ENCODE results near the gene DDB1. TPM values are rescaled to one million over a fixed set of nuclear protein-coding genes. Genes with fewer than 3 reads are reported as not detected.

DDB1 gene
- total RNA-seq, 1 donor from 2014 or later = 218 TPM

DNA sequence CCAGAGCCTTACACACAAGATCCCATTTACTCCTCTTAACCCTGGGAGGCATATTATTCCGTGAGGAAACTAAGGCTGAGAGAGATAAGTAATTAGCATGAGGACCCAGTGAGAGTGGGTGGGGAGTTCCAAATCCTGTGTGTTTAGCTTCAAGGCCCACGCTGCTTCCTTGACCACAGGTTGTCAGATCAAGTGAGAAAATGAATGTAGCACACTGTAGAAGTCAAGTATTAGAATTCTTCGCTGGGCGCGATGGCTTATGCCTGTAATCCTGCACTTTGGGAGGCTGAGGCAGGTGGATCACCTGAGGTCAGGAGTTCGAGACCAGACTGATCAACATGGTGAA lies 25.0 kb upstream of the DDB1 start:
- CTCF ChIA-PET = interaction anchor here (0.6 to 7.9 kb wide), 3 partner anchors 23 to 38 kb away, joined by 3 to 92 read pairs (median 81); no protein-coding TSS in a partner anchor

GRCh38 chr11:61357233-61357893 lies 24.5 kb upstream of the DDB1 start:
- Mint-ChIP-seq H3K36me3 (ENCODE audit: low read depth) (peaks cover 60% of the 10 kb centered on the region), H3K4me3 (peak overlapping the region; percentile 90), H3K27me3 (no peaks in the 10 kb centered on the region), H3K9me3 (no peaks in the 10 kb centered on the region), H3K27ac (peak overlapping the region; percentile 98), H3K4me1 (peaks cover 82% of the 10 kb centered on the region)
- TF ChIP-seq, protein P1, sequence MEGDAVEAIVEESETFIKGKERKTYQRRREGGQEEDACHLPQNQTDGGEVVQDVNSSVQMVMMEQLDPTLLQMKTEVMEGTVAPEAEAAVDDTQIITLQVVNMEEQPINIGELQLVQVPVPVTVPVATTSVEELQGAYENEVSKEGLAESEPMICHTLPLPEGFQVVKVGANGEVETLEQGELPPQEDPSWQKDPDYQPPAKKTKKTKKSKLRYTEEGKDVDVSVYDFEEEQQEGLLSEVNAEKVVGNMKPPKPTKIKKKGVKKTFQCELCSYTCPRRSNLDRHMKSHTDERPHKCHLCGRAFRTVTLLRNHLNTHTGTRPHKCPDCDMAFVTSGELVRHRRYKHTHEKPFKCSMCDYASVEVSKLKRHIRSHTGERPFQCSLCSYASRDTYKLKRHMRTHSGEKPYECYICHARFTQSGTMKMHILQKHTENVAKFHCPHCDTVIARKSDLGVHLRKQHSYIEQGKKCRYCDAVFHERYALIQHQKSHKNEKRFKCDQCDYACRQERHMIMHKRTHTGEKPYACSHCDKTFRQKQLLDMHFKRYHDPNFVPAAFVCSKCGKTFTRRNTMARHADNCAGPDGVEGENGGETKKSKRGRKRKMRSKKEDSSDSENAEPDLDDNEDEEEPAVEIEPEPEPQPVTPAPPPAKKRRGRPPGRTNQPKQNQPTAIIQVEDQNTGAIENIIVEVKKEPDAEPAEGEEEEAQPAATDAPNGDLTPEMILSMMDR (IDR thresholded peaks at IDR 0.05) = no peak
- ATAC-seq (ENCODE audit: low read depth) (peak; percentile 62), DNase-seq (peak; percentile 57)
- intact Hi-C loops (cut with micrococcal nuclease) = loop anchor here (1.0 to 10.0 kb wide), 6 partner anchors 21 to 1197 kb away; partner anchors contain the start of genes CPSF7, FTH1 and TMEM216
- ChIA-PET POLR2A (interaction anchor here (0.5 to 8.7 kb wide), 18 partner anchors 9 to 1736 kb away, joined by 3 to 109 read pairs (median 10); partner anchors contain the start of genes CPSF7, DDB1, SDHAF2 and TKFC), CTCF (interaction anchor here (0.6 to 7.9 kb wide), 5 partner anchors 22 to 72 kb away, joined by 3 to 92 read pairs (median 7); partner anchors contain the start of genes CPSF7, SDHAF2 and TMEM216)

More for the DNA sequence above, 25.0 kb upstream of the DDB1 start:
- Mint-ChIP-seq H3K4me1 (peaks cover 83% of the 10 kb centered on the region), H3K4me3 (peak overlapping the region; percentile 90), H3K27ac (peak overlapping the region; percentile 98), H3K9me3 (no peaks in the 10 kb centered on the region), H3K36me3 (ENCODE audit: low read depth) (peaks cover 60% of the 10 kb centered on the region), H3K27me3 (no peaks in the 10 kb centered on the region)
- intact Hi-C loops (cut with micrococcal nuclease) = loop anchor here (1.0 to 10.0 kb wide), 6 partner anchors 22 to 1197 kb away; partner anchors contain the start of genes CPSF7, FTH1 and TMEM216
- ATAC-seq (ENCODE audit: low read depth) = no peak
- TF ChIP-seq, protein P1 (IDR thresholded peaks at IDR 0.05) = no peak
- POLR2A ChIA-PET = interaction anchor here (1.2 to 8.7 kb wide), 12 partner anchors 9 to 1523 kb away, joined by 3 to 109 read pairs (median 16); partner anchors contain the start of genes CPSF7, DDB1, SDHAF2 and TKFC
- no peak for DNase-seq

DNA sequence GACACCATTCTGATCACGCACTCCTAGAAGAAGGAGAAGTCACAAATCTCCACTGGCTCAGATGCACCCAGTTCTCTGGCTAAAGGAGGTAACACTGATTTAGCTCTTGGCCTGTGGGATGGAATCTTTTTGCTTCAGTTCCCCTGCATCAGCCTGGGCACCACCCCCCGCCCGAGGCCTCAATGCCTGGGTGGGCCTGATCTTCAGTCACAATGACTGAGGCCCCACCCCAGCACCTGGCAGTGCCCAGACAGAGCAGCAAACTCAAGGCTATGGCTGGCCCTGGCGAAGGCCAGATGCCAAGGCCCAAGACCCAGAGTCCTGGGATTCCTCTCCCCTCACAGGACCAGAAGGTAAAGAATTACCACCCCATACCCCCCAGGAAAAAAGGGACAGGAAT lies 23.8 kb upstream of the DDB1 start:
- DNase-seq (peak; percentile 65), ATAC-seq (ENCODE audit: low read depth) (peak; percentile 59)
- TF ChIP-seq, protein P1 (IDR thresholded peaks at IDR 0.05) = no peak
- no peaks in the 10 kb centered on the region for H3K27me3 Mint-ChIP-seq
- H3K36me3 Mint-ChIP-seq (ENCODE audit: low read depth) = peaks cover 59% of the 10 kb centered on the region
- no peaks in the 10 kb centered on the region for H3K9me3 Mint-ChIP-seq
- H3K4me1 Mint-ChIP-seq = peaks cover 86% of the 10 kb centered on the region
- ChIA-PET POLR2A (interaction anchor here (0.5 to 8.7 kb wide), 18 partner anchors 8 to 1525 kb away, joined by 3 to 109 read pairs (median 10); partner anchors contain the start of genes CPSF7, DDB1, SDHAF2 and TKFC), CTCF (interaction anchor here (0.7 to 7.9 kb wide), 6 partner anchors 22 to 526 kb away, joined by 3 to 92 read pairs (median 6); partner anchors contain the start of genes CPSF7, SDHAF2 and TMEM216)
- intact Hi-C loops (cut with micrococcal nuclease) = loop anchor here (1.0 to 10.0 kb wide), 8 partner anchors 8 to 1198 kb away; partner anchors contain the start of genes CPSF7, FTH1 and TMEM216
- peak overlapping the region; percentile 98 for H3K27ac Mint-ChIP-seq
- H3K4me3 Mint-ChIP-seq = peak overlapping the region; percentile 90

DNA sequence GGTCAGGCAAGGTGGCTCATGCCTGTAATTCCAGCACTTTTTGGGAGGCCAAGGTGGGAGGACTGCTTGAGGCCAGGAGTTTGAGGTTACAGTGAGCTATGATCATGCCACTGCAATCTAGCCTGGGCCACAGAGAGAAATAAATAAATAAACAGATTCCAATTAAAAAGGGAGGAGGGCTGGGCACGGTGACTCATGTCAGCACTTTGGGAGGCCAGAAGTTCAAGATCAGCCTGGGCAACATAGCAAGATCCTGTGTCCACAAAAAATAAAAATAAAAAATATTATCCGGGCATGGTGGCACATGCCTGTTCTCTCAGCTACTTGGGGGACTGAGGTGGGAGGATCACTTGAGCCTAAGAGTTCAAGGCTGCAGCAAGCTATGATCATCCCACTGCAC lies 21.3 kb upstream of the DDB1 start:
- no peaks in the 10 kb centered on the region for H3K27me3 Mint-ChIP-seq
- peaks cover 77% of the 10 kb centered on the region for H3K4me1 Mint-ChIP-seq
- ChIA-PET POLR2A (interaction anchor here (0.8 to 3.7 kb wide), 7 partner anchors 8 to 75 kb away, joined by 3 to 34 read pairs (median 6); partner anchors contain the start of genes CPSF7, CYB561A3, SDHAF2 and TMEM138), CTCF (interaction anchor here (5.3 to 7.9 kb wide), 2 partner anchors 19 to 30 kb away, joined by 81 to 92 read pairs; no protein-coding TSS in a partner anchor)
- H3K4me3 Mint-ChIP-seq = peak overlapping the region; percentile 90
- peaks cover 63% of the 10 kb centered on the region for H3K36me3 Mint-ChIP-seq (ENCODE audit: low read depth)
- ATAC-seq (ENCODE audit: low read depth) = no peak
- TF ChIP-seq, protein P1 (IDR thresholded peaks at IDR 0.05) = no peak
- no peak for DNase-seq
- no peaks in the 10 kb centered on the region for H3K9me3 Mint-ChIP-seq
- intact Hi-C loops (cut with micrococcal nuclease) = loop anchor here (10.0 kb wide), 1 partner anchor 1201 kb away; no protein-coding TSS in a partner anchor
- H3K27ac Mint-ChIP-seq = peak overlapping the region; percentile 98

All from activated B cell treated with CpG ODN at 0.5 μM for 24 hours (primary cell).